Measurements from ENCODE around the gene POU2AF1.

The POU2AF1 gene

DNA sequence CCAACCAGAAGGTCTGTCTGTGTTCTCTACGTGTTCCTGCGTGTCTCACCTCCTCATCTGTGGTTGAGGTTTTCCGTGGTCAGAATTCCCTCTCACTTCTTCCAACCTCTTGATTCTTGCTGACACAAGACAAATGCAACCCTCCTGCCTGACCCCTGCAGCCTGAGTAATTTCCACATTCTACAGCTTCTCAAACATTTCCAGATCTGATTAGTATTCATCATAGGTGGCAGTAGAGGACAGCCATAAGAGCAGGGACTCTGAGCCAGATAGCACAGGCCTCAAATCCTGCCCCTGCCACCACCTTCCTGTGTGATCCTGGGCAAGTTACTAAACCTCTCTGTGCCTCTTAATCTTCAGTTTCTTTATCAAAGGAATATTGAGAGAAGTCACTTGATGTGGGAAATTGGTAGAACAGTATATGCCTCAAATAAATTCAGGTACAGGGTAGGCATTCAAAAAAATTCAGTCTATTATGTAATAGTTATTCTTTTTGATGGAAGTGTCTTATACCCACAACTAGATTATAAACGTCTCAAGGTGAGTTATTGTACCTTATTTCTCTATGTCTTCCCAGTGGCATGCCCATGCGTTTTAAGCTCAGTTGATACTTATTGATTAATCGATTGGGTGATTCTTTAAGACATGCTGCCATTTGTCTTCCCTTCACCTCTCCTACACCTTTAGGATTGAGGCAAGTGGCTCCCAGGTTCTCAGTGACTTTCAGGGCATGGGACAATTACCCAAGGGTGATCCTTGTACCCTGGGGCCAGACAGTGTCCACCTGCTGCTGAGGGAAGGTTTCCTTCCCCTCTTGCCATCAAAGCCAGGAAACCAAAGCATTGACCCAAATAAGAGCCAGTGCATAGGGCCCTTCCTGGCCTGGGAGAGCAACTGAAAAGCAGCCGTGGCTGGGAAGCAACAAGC is 19.6 kb downstream of the POU2AF1 start:
- no peak for DNase-seq

DNA sequence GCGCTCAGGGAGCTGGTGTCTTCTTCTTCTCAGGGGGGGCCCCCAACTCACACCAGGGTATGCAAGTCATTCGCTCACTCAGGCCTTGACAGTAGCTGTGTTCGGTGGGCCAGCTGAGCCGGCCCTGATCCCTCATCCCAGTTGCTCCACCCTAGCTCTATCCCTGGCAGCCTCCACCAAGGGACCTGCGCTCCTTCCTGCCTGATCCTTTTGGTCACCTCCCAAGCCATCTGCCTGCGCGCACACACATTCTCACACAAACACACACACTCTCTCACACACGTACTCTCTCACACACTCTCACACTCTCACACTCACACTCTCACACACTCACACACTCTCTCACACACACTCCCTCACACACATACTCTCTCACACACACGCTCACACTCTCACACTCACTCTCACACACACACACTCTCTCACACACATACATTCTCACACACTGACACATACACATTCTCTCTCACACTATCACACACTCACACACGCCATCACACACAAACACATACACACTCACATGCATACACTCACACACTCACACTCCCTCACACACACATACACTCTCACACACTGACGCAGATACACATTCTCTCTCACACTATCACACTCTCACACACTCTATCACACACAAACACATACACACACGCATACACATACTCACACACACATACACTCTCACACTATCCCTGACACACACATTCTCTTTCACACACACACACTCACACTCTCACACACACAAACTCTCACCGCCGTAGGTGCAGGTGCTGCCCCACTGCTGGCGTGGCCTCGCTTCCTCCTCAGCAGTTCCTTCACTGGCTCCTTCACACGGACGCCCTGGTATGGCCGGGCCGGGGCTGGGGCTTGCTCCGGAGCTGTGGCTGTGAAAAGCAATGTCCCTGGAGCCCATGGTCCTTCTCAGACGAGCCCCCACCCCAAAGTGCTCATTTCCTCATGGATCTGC is 20.8 kb downstream of the POU2AF1 start:
- no peak for DNase-seq

DNA sequence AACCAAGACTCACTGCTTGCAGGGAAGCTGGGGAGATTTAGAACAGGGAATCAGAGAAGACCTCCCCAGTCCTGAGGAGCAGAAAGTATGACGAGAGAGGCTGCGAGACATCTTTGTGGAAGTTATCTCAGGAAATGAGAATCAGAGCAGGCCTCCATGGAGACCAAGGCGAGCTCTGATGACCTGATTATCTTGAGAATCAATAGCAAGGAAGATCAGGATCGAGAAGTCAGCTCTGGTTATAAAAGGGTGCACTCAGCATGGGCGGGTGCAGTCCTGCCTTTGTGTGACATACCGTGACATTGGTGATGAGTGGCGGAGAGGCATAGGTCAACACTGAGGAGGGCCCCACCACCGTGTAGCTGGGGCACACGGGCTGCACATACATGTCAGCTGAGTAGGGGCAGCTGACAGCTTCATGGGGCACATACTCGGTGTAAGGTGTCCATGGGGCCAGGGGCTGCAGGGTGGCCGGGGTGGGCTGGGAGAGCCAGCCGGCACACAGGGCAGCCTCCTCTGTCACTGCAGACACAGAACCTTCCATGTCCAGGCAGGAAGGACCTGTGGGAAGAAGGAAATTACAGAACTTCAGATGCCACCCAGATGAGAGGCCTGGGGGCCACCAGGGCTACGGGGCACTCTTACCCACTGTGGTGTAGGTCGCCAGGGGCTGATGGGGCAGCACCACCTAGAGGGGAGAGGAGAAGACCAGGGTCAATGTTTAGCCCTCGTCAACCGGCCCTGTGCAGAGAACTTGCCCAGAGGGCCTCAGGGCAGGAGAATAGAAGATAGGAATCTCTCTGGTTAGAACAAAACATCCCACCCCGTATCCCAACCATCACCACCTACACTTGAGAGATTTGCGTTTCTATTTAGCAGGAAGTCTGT is 21.7 kb downstream of the POU2AF1 start:
- no peak for DNase-seq

DNA sequence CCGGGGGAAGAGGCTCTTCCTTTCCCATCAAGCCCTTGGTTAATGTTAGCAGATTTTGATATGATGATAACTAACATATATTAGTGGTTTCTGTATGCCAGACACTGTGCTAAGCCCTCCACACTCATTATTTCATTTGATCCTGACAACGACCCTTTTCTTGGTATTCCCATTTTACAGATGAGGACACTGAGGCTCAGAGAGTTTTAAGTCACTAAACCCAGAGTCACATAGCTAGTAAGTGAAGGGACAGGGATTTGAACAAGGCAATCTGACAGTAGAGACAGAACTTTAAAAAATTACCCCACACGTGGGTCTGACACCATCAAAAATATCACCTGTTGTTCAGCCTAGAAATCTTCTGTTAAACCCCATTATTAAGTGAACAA is 22.4 kb downstream of the POU2AF1 start:
- no peak for DNase-seq

DNA sequence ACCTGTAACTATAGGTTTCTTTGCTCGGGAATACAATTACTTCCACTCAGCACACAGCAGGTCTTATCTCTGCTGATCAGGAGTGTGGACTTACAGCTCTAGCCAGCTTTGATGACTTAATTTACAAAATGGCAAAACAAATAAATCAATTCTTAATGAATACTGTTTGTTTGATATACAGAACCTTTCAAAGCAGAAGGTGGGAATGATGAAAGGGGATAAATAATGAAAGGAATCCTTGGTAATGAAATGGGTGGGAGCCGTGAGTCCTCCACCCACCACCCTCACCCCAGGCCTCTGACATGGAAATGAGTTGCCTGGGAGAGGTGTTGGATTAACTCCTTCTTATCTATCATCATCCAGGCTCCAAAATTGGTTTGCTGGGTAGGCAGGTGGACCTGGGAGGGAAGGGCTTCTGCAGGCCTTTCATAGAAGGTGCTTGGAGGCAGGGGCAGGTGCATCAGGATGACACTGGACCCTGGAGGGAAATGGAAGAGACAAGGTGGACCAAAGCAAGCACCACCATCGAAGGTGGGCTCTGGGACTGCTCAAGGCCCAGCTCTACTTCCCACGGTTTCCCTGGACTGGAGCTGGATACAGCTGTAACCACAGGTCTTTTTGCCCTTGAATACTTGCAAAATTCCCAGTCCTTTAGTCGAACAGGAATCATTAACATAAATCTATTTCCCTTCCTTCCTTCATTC is 23.0 kb downstream of the POU2AF1 start:
- no peak for DNase-seq

DNA sequence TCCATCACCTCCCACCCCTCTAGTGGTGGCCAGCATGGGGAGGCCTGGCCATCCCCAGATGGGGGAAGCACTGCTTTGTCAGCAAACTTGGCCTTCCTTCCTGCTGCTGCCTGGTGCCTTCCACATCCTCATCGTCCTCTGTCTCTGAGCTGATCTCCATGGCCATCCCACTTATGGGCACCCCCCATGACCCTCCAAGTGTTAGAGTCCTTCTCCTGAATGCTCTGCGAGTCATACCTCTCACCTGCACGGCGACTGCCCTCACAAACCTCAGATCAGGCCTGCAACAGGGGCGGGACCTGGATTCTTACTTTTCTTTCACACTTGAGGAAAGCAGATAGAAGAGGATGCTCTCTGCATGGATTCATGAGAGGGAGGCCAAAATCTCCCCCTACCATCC is 24.0 kb downstream of the POU2AF1 start:
- DNase-seq = no peak

DNA sequence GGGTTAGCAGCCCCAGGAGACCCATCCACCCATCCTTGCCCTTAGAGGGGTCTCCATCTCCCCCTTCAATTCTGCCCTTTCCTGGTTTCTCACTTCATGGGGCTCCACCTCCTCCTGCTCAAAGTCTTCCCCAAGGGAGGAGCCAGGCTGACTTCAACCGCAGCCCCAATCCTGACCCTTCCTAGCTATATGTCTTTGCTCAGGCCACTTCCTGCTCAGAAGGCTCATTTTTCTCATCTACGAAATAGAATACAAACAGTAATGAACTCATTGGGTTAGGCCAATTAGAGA is 24.5 kb downstream of the POU2AF1 start:
- no peak for DNase-seq

DNA sequence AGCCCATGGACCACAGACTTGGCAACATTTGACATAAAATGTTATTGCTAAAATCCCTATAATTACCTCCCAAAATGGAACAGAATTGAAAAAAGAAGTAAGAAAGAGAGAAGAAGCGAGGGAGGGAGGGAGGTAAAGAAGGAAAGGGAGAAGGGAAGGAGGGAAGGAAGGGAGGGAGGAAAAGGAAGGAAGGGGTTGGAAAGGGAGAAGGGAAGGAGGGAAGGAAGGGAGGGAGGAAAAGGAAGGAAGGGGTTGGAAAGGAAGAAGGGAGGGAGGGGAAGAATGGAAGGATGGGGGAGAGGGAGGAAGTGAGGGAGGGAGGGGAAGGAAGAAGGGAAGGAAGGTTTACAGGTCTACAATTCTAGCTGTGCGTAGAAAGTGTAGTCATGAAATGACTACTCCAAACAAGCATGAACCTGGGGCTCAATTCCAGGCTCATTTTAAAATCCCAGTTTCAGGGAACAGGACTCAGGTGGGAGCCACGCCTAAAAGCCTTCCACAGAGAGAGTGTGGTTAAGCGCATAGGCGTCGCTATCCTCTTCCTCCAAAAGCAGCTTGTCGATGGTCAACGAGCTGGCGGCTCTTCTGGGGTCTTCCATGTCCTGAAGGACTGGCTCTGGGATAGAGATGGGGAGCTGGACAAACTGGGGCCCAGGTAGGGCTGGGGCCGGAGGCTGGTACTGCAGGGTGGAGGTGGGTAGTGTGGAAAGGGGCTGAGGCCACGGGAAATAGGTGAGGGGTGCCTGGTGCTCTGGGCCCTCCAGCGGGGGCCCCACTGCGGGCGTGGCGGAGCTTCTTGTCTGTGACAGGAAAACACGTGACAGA is 25.1 kb downstream of the POU2AF1 start:
- DNase-seq = no peak

DNA sequence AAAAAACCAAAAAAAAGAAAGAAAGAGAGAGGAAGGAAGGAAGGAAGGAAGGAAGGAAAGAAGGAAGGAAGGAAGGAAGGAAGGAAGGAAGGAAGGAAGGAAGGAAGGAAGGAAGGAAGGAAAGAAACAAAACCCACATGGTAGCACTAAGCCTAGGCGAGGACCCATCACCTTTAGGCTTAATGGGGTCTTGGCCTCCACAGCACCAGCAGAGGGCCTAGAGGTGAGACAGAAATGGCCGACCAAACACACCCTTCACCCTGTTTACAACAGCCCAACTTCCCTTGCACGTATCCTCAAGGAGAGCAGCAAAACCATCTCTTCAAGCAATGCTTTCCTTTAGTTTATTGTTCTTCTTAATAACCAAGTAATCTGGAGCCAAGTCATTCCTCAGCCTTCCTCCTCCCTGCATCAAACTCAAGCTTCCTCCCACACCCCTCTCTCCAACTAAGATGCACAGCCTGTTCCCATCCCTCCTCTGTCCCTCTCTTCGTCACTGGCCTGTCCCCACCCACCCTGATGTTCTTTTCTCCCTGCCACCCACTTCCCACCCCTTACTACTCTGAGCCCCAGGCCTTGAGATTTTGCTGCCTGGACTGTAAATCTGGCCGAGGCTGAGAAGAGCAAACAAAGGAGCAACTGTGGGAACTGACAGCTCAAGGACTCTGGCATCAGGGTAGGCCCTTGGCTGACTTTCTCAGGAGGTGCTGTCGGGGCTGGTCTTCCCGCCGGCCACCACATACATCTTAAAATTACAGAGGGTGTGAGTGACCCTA is 26.0 kb downstream of the POU2AF1 start:
- DNase-seq = no peak

DNA sequence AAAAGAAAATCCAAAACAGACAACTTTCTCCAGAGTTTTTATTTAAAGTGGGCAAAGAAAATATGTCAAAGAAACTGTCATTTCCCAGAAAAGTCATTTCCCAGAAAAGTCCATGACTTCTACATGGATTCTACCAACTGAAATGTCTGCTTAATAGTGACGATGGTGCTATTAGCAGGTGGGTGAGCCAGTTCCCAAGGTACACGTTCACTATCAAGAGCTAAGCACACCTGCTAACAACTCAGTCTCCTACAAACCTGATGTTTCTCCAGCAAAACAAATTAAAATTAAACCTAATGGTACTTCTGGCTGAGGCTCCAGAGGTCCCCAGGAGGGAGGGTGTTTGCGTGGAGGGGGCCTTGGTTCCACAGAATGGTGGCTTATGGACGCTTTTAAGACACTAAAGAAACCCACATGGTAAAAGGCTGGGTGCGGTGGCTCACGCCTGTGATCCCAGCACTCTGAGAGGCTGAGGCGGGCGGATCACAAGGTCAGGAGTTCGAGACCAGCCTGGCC is 26.8 kb downstream of the POU2AF1 start:
- no peak for DNase-seq

DNA sequence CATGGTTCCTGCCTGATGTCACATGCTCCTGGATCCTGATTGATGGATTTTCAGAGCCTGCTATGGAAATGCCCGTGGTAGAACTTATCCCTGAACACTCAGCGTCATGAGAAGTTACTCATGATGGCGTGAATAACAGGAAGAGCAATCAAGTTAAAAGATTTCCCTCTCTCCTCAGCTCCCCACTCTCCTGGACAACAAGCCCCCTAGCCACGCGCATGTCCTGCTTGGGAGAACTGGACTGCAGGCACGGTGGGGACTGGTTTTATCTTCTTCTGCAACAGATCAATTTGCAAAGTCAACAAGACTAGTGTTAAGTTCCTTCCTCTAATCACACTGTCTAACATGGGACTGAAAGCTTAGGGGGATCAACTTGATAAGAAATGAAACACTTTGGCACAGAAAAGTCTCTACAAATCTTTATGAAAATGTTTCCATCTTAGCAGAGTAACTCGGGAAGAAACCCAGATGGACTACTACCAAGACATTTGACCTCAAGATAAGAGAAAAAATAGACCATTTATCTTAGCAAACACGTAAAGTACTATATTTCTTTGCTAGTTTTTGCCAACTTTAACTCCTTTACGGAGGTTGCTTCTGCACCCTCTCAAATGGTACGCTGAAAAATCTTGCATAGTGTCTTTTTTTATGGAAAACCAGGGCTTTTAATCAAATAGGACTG is 27.6 kb downstream of the POU2AF1 start:
- no peak for DNase-seq

DNA sequence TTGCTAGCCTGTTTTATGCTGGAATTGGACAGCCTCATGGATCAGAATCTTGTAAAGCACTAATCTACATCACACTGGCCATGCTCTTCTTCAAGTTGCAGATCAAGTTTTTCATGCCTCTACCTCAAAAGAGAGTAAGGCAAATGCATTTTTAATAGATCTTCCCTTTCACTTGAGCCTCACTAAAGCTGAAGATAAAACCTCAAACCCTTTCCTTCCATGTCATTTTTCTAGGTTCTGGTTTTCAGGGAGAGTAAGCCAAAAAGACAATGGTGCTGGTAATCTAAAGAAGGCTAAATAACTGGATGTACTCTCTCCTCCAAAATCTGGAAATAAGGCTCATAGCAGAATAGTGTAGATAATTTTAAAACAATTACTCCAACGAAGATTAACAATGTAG is 28.3 kb downstream of the POU2AF1 start:
- DNase-seq = no peak

DNA sequence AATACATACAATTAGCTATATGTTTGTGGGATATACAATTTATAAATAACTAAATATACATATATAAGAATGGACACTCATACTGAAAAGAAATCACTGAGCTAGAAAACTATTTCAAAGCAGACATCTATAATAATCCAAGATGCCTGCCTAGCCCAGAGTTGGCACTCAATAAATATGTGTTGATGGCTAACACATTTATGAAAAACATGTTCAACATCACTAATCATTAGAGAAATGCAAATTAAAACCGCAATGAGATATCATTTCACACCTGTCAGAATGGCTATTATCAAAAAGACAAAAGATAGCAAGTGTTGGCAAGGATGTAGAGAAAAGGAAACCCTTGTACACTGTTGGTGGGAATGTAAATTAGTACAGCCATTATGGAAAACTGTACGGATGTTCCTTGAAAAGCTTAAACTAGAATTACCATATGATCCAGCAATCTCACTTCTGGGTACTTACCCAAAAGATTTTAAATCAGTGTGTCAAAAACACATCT is 29.8 kb downstream of the POU2AF1 start:
- DNase-seq = no peak

DNA sequence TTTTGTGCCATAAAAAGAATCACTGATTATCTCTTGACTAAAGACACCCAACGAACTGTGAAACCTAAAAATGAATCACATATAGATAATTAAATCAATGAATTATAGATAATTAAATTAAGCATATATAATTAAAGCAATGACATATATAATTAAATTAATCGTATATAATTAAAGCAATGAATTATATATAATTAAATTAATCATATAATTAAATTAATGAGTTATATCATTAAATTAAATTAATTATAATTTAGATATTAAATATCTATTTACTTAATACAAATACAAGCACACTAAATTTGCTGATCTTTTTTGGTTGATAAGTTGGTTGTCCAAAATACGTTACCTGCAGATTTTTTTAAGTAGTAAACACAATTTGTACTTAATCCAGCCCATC is 30.9 kb downstream of the POU2AF1 start:
- DNase-seq = no peak

DNA sequence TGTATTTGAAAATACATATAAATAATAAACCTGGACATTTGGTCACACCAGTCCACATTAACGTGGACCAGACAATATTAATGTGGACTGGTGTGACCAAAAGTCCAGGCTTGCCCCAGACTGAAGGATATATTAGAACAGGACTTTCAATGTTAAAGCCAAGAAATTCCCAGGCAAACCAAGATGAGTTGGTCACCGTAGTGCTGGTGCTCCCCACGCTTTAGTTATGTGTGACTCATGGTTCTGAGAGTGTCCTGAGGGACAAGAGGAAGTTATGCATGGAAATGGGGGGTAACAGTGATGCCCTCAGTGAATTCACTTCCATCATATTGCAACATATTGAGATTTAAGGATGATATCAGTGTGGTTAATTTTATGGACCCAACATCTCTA is 31.4 kb downstream of the POU2AF1 start:
- DNase-seq = no peak

DNA sequence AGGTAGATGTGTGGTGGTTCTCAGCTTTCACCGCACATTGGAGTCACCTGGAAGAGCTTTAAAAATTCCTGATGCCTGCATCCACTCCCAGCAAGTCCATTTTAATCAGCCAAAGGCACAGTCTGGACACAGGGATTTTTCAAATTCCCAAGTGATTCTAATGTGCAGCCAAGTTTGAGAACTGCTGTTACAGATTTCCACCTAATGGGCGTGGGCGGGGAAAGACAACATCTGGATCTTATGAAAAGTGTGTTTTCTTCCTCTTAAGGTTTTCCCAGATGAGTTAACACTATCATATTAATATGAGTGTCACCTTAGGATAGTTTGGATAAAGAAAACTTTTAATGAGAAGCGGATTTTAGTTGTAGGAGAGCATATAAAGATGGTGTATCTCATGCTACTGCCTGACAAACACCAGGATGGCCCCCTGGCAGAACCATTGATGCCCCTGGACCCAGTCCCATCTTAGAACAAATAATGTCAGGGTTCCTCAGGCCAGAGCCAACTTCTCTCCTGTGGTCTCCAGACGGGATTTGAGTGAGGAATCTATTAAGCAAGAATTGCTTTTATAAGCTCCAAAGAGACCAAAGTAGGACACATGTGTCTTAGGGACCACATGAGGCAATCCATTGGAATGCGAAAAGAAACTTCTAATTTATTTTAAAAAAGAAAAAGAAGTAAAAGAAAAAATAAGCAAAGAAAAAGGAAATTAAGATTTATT is 31.9 kb downstream of the POU2AF1 start:
- DNase-seq = no peak

DNA sequence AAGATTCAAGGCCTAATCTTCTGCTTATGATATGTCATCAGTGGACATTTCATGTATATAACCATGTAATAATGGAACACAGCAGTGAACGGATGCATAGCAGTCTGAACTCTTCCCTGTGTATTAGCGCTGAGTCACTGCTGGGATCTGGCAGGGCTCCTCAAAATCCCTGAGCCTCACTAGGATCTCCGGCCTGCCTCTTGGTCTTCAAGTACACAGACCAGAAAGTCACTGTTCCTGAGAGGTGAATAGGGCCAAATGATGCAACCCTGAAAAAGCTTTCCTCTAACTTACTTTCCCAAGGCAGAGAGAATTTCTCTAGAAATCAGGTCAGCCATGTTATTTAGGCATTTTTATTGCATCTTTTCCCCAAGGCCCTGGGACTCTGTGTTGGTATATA is 35.0 kb downstream of the POU2AF1 start:
- DNase-seq = no peak

DNA sequence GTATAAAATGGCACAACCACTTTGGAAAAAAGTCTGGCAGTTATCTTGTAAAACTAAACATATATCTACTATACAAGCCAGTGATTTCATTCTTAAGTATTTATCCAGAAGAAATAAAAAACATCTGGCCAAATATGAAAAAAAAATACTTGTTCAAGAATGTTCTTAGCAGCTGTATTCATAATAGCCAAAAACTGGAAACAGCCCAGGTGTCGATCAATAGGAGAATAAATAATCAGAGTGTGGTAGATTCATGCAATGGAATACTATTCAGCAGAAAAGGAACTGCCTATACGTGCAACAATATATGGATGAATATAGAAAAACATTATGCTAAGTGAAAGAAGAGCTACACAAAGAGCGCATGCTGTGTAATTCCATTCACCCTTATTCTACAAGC is 36.7 kb downstream of the POU2AF1 start:
- no peak for DNase-seq

Measured in NCI-H1436 treated with DMSO at 0.1 percent for 48 hours (cell line).